HFFc6 (cell line): ENCODE results near the gene PRKG2. TPM values are rescaled to one million over a fixed set of nuclear protein-coding genes. Genes with fewer than 3 reads are reported as not detected.

Experiments
- DNase-seq: peaks from one replicate; pipeline ENCODE4 v3.0.0-alpha.2; 2018
- H3K27ac Mint-ChIP-seq: 2 replicates; pipeline ENCODE4 v1.8.0; 2020; ENCODE audit warnings: mild to moderate bottlenecking, mixed read lengths
- H3K27me3 Mint-ChIP-seq: 2 replicates; pipeline ENCODE4 v1.8.0; 2021; ENCODE audit warnings: mild to moderate bottlenecking, moderate library complexity, mixed read lengths; ENCODE audit not compliant: insufficient read depth
- H3K36me3 Mint-ChIP-seq: 2 replicates; pipeline ENCODE4 v1.8.0; 2021; ENCODE audit warnings: low read depth, mixed read lengths
- H3K4me1 Mint-ChIP-seq: 2 replicates; pipeline ENCODE4 v1.8.0; 2020; ENCODE audit warnings: low read depth, mixed read lengths
- H3K4me3 Mint-ChIP-seq: 2 replicates; pipeline ENCODE4 v1.8.0; 2020; ENCODE audit warnings: mild to moderate bottlenecking, moderate library complexity, mixed read lengths
- H3K9me3 Mint-ChIP-seq: 2 replicates; pipeline ENCODE4 v1.8.0; 2020; ENCODE audit warnings: mild to moderate bottlenecking, mixed read lengths
- total RNA-seq, 6 experiments: library from RNA; stranded (reverse); fragmentation: NEBNext Ultra II Directional; extraction: Animal tissue kit (Norgen Biotek cat#: 25700); gene quantifications; 2 replicates in 1 of 6; 3 replicates in 5 of 6; pipeline ENCODE4 v1.2.3, GENCODE V29; 2021
- TF ChIP-seq, protein P1 (sequence below): fragments of 200-600 bp; sonication (generic); IDR thresholded peaks from 2 replicates; pipeline ENCODE4 v1.5.0; 2021; ENCODE audit warnings: antibody characterized with exemption, mild to moderate bottlenecking

The PRKG2 gene
- total RNA-seq, 6 experiments from 2014 or later: not detected

DNA sequence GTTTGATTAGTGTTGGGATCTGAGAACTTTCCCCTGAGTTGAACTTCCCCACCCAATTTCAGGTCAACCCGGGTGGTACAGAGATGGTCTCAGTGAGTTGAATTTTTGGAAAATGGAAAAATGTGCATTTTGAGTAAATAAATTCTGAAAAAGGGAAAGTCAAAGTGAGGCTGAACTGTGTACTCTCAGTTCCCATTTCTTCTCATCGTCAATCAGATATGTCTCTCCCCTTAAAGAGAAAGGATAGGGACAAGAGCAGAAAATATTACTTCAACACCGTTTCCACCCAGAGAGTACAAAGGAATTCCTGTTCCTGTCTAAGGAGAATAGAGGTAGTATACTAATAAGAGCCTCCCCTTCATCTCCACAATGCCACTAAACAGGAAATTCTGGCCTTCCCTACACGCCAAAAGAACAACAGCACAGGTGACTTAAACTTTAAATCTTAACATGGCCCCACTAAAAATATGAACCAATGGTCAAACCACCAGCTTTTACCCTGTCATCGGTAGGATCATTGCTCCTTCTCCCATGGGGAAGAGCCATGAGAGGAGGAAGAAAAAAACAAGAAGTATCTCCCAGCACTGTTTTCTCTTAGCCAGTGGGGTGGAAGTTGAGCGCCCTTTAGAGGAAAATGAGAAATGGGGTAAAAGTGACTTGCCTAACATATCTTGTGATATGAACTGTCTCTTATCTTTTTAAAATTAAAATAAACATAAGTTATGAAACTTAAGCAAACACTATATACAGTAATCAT, 154.3 kb downstream of the PRKG2 start:
- H3K36me3 Mint-ChIP-seq: no peaks in the 10 kb centered on the region
- TF ChIP-seq, protein P1, sequence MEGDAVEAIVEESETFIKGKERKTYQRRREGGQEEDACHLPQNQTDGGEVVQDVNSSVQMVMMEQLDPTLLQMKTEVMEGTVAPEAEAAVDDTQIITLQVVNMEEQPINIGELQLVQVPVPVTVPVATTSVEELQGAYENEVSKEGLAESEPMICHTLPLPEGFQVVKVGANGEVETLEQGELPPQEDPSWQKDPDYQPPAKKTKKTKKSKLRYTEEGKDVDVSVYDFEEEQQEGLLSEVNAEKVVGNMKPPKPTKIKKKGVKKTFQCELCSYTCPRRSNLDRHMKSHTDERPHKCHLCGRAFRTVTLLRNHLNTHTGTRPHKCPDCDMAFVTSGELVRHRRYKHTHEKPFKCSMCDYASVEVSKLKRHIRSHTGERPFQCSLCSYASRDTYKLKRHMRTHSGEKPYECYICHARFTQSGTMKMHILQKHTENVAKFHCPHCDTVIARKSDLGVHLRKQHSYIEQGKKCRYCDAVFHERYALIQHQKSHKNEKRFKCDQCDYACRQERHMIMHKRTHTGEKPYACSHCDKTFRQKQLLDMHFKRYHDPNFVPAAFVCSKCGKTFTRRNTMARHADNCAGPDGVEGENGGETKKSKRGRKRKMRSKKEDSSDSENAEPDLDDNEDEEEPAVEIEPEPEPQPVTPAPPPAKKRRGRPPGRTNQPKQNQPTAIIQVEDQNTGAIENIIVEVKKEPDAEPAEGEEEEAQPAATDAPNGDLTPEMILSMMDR: no peak
- no peaks in the 10 kb centered on the region for H3K4me1 Mint-ChIP-seq

DNA sequence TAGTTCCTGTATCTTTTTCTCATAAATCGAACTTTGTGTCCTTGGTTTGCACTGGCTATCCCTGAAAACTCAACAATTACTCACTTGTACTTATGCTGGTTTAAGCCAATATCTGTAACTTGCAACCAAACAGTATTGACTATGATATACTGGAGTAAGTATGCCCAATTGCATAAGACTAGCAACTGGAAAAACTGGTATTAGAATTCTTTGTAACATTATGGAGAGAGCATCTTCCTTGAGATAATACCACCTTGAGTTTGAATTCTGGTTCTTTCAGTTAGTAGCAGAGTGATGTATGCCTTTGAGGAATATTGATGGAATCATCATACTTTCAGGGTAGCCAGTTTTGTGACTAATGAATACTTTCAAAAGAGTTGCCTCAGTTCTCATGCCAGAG, 156.4 kb downstream of the PRKG2 start:
- TF ChIP-seq, protein P1: no peak
- no peak for DNase-seq
- no peaks in the 10 kb centered on the region for H3K9me3 Mint-ChIP-seq
- H3K36me3 Mint-ChIP-seq: no peaks in the 10 kb centered on the region
- H3K4me1 Mint-ChIP-seq: no peaks in the 10 kb centered on the region
- H3K4me3 Mint-ChIP-seq: no peak overlapping the region
- peaks cover 5% of the 10 kb centered on the region for H3K27me3 Mint-ChIP-seq
- no peak overlapping the region for H3K27ac Mint-ChIP-seq

More for the DNA sequence above, 154.3 kb downstream of the PRKG2 start:
- DNase-seq: no peak
- Mint-ChIP-seq H3K27ac (no peak overlapping the region), H3K27me3 (peaks cover 5% of the 10 kb centered on the region), H3K4me3 (no peak overlapping the region), H3K9me3 (no peaks in the 10 kb centered on the region)

- TF ChIP-seq, protein P1: peak; percentile 89
- no peaks in the 10 kb centered on the region for H3K9me3 Mint-ChIP-seq
- H3K36me3 Mint-ChIP-seq: no peaks in the 10 kb centered on the region
- H3K4me3 Mint-ChIP-seq: no peak overlapping the region
- no peaks in the 10 kb centered on the region; the same call in 1 of the 2 replicates for H3K27me3 Mint-ChIP-seq
- no peak overlapping the region for H3K27ac Mint-ChIP-seq
- DNase-seq: peak; percentile 40
- H3K4me1 Mint-ChIP-seq: no peaks in the 10 kb centered on the region
These were observed 162.6 kb downstream of the PRKG2 start for GRCh38 chr4:81052119-81053068.

DNA sequence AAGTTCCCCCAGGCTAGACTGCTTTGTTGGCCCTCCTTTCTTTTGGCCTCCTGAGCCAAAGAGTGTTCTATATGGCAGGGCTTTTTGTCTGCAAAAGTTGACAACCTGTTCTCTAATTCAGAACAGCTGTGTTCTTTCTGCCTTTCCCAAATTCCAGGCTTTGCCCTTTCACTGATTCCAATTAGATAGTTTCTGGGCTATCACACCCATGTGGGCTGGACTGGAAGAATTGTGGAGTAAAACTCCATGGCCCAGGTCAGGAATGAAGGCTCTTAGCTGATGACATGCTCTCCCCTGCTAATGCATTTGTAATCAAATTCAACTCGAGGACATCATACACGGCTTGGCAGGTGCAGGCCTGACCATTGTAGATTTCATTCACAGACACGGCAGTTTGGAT, 165.1 kb downstream of the PRKG2 start:
- H3K27ac Mint-ChIP-seq: no peak overlapping the region
- no peaks in the 10 kb centered on the region for H3K9me3 Mint-ChIP-seq
- H3K4me3 Mint-ChIP-seq: no peak overlapping the region
- H3K4me1 Mint-ChIP-seq: no peaks in the 10 kb centered on the region
- TF ChIP-seq, protein P1: no peak
- DNase-seq: no peak
- peaks cover 2% of the 10 kb centered on the region; the same call in 1 of the 2 replicates for H3K27me3 Mint-ChIP-seq
- no peaks in the 10 kb centered on the region for H3K36me3 Mint-ChIP-seq

DNA sequence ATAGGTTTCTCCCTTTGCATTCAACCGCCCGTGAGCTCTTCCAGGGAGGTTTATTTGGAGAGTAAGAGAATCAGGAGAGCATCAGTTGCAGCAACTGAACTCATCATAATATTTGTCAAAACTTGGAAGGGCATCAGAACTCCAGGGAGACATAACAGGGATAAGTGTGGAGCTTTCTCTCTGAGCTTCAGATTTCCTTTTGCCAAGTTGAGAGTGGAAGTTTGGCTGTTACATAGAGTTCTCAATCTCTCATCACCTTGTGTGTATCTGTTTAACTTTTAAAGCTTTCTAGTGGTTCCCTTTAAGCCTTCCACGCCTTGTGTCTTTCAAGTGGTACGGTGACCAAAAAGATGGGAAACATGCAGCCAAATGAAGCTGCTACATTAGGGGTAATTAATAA, 165.7 kb downstream of the PRKG2 start:
- no peak overlapping the region for H3K4me3 Mint-ChIP-seq
- DNase-seq: no peak
- peaks cover 6% of the 10 kb centered on the region for H3K27me3 Mint-ChIP-seq
- no peaks in the 10 kb centered on the region for H3K4me1 Mint-ChIP-seq
- H3K36me3 Mint-ChIP-seq: no peaks in the 10 kb centered on the region
- no peaks in the 10 kb centered on the region for H3K9me3 Mint-ChIP-seq
- no peak overlapping the region for H3K27ac Mint-ChIP-seq
- TF ChIP-seq, protein P1: no peak
